IPS DF 4.7 (cell line): ENCODE results near the gene RAD51C.
A peak's percentile ranks its signal among the peaks of the same experiment; 100 is the strongest.
"Not testable (repeated sequence)": the region's sequence is repeated elsewhere in the genome, so short reads cannot be mapped to it uniquely, and the experiment has no call there.

Experiments
- DNase-seq: peaks from one replicate; pipeline ENCODE4 v3.0.0-alpha.2; 2013; ENCODE audit warnings: low spot score; ENCODE audit errors: extremely low read depth

Gene RAD51C

GRCh38 chr17:58684003-58684402, 8.4 kb upstream of the RAD51C start:
- DNase-seq: no peak

- DNase-seq: not testable (repeated sequence)
Observed at GRCh38 chr17:58684462-58684861, 7.9 kb upstream of the RAD51C start.

GRCh38 chr17:58686980-58687379, 5.4 kb upstream of the RAD51C start:
- DNase-seq: no peak

- DNase-seq: no peak
Observed at GRCh38 chr17:58688521-58688920, 3.9 kb upstream of the RAD51C start.

GRCh38 chr17:58690033-58690432, 2.4 kb upstream of the RAD51C start:
- DNase-seq: not testable (repeated sequence)

GRCh38 chr17:58691701-58692238, 632 bp upstream of the RAD51C start, which contains the start of gene TEX14:
TSS of gene TEX14 (minus strand) at chr17:58692045. CDS start at chr17:58652001, 40,044 bp downstream.
- no peak for DNase-seq

GRCh38 chr17:58693208-58693607, 806 bp downstream of the RAD51C start:
- DNase-seq: no peak

GRCh38 chr17:58693751-58694150, 1.3 kb downstream of the RAD51C start:
- no peak for DNase-seq

- no peak for DNase-seq
Observed at GRCh38 chr17:58694302-58694701, 1.9 kb downstream of the RAD51C start.

GRCh38 chr17:58694826-58695225, 2.4 kb downstream of the RAD51C start:
- DNase-seq: no peak

GRCh38 chr17:58699771-58700170, 7.4 kb downstream of the RAD51C start:
- DNase-seq: no peak

GRCh38 chr17:58702045-58702476, 9.7 kb downstream of the RAD51C start:
- DNase-seq: no peak

GRCh38 chr17:58702708-58703107, 10.3 kb downstream of the RAD51C start:
- no peak for DNase-seq

GRCh38 chr17:58703137-58703915, 10.9 kb downstream of the RAD51C start:
- no peak for DNase-seq

- DNase-seq: no peak
Observed at GRCh38 chr17:58703916-58704286, 11.5 kb downstream of the RAD51C start.

- no peak for DNase-seq
Observed at GRCh38 chr17:58706351-58707140, 14.1 kb downstream of the RAD51C start.

GRCh38 chr17:58710948-58711552, 18.6 kb downstream of the RAD51C start:
- DNase-seq: peak; percentile 11

GRCh38 chr17:58722274-58722673, 29.9 kb downstream of the RAD51C start:
- DNase-seq: no peak

GRCh38 chr17:58722696-58723095, 30.3 kb downstream of the RAD51C start:
- DNase-seq: no peak

GRCh38 chr17:58728798-58729197, 36.4 kb downstream of the RAD51C start:
- DNase-seq: no peak

GRCh38 chr17:58730937-58731336, 38.5 kb downstream of the RAD51C start:
- DNase-seq: no peak

- no peak for DNase-seq
Observed at GRCh38 chr17:58734040-58734439, 41.6 kb downstream of the RAD51C start.
